ENCODE data around the gene MDFI. TPM values are rescaled to one million over a fixed set of nuclear protein-coding genes. Genes with fewer than 3 reads are reported as not detected.

Gene MDFI
- total RNA-seq, 2 donors from 2014 or later, result 52.7 to 80.0 TPM

DNA sequence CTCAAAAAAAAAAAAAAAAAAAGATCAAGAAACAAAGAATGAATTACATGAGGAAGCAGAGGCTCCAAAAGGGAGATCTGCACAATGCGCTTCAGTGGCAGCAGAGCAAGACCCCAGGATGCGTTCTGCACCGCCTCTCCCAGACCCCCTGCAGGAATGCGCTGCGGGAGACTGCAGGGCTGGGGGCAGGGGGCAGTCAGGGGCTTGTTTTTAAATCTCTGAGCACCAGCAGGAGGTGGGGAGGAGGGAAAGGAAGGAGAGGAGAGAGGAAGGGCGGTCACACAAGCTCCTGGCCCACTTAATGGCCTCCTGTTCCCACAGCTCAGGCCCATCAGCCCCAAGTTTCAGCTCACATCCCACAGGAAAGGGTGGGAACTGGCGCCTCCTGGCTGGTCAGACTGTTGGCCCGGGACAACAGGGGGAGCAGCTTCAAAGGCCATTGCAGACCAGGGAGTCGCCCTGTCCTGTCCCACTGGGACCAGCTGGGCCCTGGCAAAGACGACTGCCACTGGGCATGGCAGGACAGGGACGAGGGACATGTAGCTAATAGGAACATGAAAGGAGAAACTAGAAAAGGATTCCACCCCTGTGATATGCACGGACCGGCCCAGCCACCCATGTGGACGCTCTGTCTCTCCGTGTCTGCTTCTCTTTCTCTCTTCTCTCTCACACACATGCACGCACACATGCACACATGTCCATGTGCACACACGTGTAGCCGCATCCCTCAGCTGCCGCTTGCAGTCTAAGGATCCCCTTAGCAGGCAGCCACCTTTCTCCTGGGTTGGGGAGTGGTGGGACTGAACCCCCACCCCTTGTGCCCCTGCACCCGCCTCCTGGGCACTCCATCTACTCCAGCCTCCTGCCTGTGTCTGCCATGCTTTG is 62.4 kb downstream of the MDFI start:
- Histone ChIP-seq H3K4me3 (ENCODE audit: low read length) (no peak overlapping the region), H3K4me1 (ENCODE audit: control insufficient read depth, insufficient read depth, low read length) (no peaks in the 10 kb centered on the region), H3K27ac (ENCODE audit: low read depth, low read length) (peak overlapping the region; percentile 22), H3K9ac (ENCODE audit: extremely low read depth, low read length, poor library complexity, severe bottlenecking) (no peak overlapping the region), H3K9me3 (ENCODE audit: control insufficient read depth, low read length) (no peaks in the 10 kb centered on the region), H3K27me3 (ENCODE audit: control insufficient read depth, insufficient read depth, low read length, poor library complexity, severe bottlenecking) (no peaks in the 10 kb centered on the region), H3K36me3 (ENCODE audit: control insufficient read depth, insufficient read depth, low read length) (no peaks in the 10 kb centered on the region)
- no peaks in the 10 kb centered on the region for H3K36me3 Mint-ChIP-seq (ENCODE audit: low read depth)
- H3K9me3 Mint-ChIP-seq, result no peaks in the 10 kb centered on the region
- H3K4me1 Mint-ChIP-seq, result peaks cover 11% of the 10 kb centered on the region
- peaks cover 2% of the 10 kb centered on the region for H3K27me3 Mint-ChIP-seq (ENCODE audit: insufficient read depth)
- peak overlapping the region; percentile 64 for H3K27ac Mint-ChIP-seq
- TF ChIP-seq, protein P1, sequence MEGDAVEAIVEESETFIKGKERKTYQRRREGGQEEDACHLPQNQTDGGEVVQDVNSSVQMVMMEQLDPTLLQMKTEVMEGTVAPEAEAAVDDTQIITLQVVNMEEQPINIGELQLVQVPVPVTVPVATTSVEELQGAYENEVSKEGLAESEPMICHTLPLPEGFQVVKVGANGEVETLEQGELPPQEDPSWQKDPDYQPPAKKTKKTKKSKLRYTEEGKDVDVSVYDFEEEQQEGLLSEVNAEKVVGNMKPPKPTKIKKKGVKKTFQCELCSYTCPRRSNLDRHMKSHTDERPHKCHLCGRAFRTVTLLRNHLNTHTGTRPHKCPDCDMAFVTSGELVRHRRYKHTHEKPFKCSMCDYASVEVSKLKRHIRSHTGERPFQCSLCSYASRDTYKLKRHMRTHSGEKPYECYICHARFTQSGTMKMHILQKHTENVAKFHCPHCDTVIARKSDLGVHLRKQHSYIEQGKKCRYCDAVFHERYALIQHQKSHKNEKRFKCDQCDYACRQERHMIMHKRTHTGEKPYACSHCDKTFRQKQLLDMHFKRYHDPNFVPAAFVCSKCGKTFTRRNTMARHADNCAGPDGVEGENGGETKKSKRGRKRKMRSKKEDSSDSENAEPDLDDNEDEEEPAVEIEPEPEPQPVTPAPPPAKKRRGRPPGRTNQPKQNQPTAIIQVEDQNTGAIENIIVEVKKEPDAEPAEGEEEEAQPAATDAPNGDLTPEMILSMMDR (conservative IDR thresholded peaks at IDR 0.05), result peak; percentile 49
- no peak overlapping the region for H3K4me3 Mint-ChIP-seq
- DNase-seq, result peak; percentile 77
- WGBS, 2 experiments (ENCODE audit: insufficient coverage in 1 of 2, insufficient read length in 1 of 2), result 79 to 82% methylated on average over 13 to 20 of the region's 20 CpGs

DNA sequence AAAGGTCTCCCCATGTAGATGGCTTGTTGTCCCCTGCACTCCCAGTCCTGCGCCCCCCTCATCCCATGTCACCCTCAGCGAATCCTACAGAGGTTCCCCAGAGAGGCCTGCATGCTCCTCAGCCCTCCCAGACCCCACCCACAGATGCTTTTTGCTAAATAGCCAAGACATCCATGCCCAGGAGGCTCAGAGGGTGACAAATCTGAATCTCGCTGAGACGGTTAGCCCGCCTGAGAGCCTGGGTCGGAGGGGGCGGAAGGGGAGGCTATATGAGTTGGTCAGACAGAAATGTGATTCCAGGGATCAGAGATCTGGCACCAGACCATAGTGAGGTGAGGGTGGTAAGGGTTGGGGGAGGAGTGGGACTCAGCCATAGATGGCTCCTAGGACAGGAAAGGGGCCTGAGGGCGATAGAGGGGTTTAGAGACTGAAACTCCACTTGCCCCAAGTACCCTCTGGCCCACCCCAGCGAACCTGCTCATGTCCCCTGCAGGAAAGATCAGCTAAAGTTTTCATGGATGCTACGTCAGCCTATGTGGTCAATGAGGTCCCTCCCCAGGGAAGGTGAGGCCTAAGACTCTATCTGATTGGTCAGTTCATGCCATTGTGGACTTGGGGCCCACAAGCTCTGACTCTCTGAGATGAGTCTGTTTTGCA is 63.9 kb downstream of the MDFI start:
- H3K4me1 Mint-ChIP-seq, result peaks cover 11% of the 10 kb centered on the region
- no peaks in the 10 kb centered on the region for H3K36me3 Mint-ChIP-seq (ENCODE audit: low read depth)
- Histone ChIP-seq H3K4me1 (ENCODE audit: control insufficient read depth, insufficient read depth, low read length) (no peaks in the 10 kb centered on the region), H3K27ac (ENCODE audit: low read depth, low read length) (no peak overlapping the region), H3K27me3 (ENCODE audit: control insufficient read depth, insufficient read depth, low read length, poor library complexity, severe bottlenecking) (no peaks in the 10 kb centered on the region), H3K9me3 (ENCODE audit: control insufficient read depth, low read length) (no peaks in the 10 kb centered on the region), H3K36me3 (ENCODE audit: control insufficient read depth, insufficient read depth, low read length) (no peaks in the 10 kb centered on the region), H3K9ac (ENCODE audit: extremely low read depth, low read length, poor library complexity, severe bottlenecking) (no peak overlapping the region), H3K4me3 (ENCODE audit: low read length) (no peak overlapping the region)
- no peak for DNase-seq
- H3K27me3 Mint-ChIP-seq (ENCODE audit: insufficient read depth), result peaks cover 2% of the 10 kb centered on the region
- no peak overlapping the region for H3K4me3 Mint-ChIP-seq
- 93 to 97% methylated on average over 8 to 10 of the region's 10 CpGs for WGBS, 2 experiments (ENCODE audit: insufficient coverage in 1 of 2, insufficient read length in 1 of 2)
- H3K9me3 Mint-ChIP-seq, result no peaks in the 10 kb centered on the region
- no peak overlapping the region for H3K27ac Mint-ChIP-seq
- TF ChIP-seq, protein P1 (conservative IDR thresholded peaks at IDR 0.05), result no peak

DNA sequence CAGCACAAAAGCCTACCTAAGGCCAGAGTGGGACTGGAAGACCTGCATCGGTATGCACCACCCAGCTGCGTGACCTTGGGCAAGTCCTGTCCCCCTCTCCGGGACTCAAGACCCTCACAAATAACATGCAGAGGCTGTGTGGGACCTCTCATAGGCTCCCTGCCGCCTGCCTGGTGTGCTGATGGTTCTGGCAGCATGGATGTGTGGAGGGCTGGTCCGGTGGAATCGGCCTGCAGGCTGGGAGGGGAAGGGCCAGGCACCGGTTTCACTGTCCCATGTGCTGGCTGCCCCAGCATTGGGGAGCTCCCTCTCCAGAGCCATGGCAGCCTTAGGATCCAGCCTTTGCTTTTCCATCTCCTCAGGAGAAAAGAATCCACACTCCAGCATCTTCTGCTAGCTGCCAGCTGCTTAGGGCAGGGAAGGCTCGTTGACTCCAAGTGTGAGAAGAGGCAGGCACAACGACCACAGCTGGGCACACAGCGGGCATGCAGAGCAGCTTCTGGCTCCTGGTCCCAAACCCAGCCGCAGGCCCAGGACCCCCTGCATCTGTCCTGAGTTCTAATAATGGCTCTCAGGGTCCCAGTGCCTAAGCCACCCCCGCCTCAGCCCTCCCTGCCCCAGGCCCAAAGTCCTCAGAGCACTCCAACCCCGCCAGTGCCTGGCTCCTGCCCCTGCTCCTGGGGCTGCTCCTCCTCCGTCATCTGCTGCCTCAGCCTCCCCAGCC is 64.7 kb downstream of the MDFI start:
- WGBS, 2 experiments (ENCODE audit: insufficient coverage in 1 of 2, insufficient read length in 1 of 2), result 84 to 87% methylated on average over 7 to 14 of the region's 14 CpGs
- H3K27ac Mint-ChIP-seq, result no peak overlapping the region
- H3K9me3 ChIP-seq (ENCODE audit: control insufficient read depth, low read length), result no peaks in the 10 kb centered on the region
- DNase-seq, result no peak
- no peaks in the 10 kb centered on the region for H3K27me3 ChIP-seq (ENCODE audit: control insufficient read depth, insufficient read depth, low read length, poor library complexity, severe bottlenecking)
- no peak overlapping the region for H3K4me3 Mint-ChIP-seq
- no peaks in the 10 kb centered on the region for H3K4me1 ChIP-seq (ENCODE audit: control insufficient read depth, insufficient read depth, low read length)
- no peaks in the 10 kb centered on the region for H3K36me3 ChIP-seq (ENCODE audit: control insufficient read depth, insufficient read depth, low read length)
- no peak overlapping the region for H3K27ac ChIP-seq (ENCODE audit: low read depth, low read length)
- H3K9me3 Mint-ChIP-seq, result no peaks in the 10 kb centered on the region
- peaks cover 3% of the 10 kb centered on the region for H3K27me3 Mint-ChIP-seq (ENCODE audit: insufficient read depth)
- H3K9ac ChIP-seq (ENCODE audit: extremely low read depth, low read length, poor library complexity, severe bottlenecking), result no peak overlapping the region
- no peak overlapping the region for H3K4me3 ChIP-seq (ENCODE audit: low read length)
- H3K4me1 Mint-ChIP-seq, result peaks cover 11% of the 10 kb centered on the region
- H3K36me3 Mint-ChIP-seq (ENCODE audit: low read depth), result no peaks in the 10 kb centered on the region
- TF ChIP-seq, protein P1 (conservative IDR thresholded peaks at IDR 0.05), result no peak

Measured in endodermal cell (in vitro differentiated cells).